D341Med (cell line): ENCODE data around the gene KRT7.
A peak's percentile ranks its signal among the peaks of the same experiment; 100 is the strongest.

Experiments
- DNase-seq: peaks from one replicate; pipeline ENCODE4 v3.0.0; 2012; ENCODE audit warnings: low spot score

KRT7 gene

GRCh38 chr12:52211716-52212585 lies 21.1 kb upstream of the KRT7 start:
- no peak for DNase-seq

GRCh38 chr12:52212701-52213563 lies 20.1 kb upstream of the KRT7 start:
- no peak for DNase-seq

- peak; percentile 85 for DNase-seq
These were observed 19.3 kb upstream of the KRT7 start for GRCh38 chr12:52213564-52214420.

- DNase-seq, result no peak
These were observed 18.6 kb upstream of the KRT7 start for GRCh38 chr12:52214421-52214802.

GRCh38 chr12:52215587-52216031 lies 17.4 kb upstream of the KRT7 start:
- no peak for DNase-seq

GRCh38 chr12:52216100-52216499 lies 16.9 kb upstream of the KRT7 start:
- no peak for DNase-seq

GRCh38 chr12:52216807-52217206 lies 16.2 kb upstream of the KRT7 start:
- DNase-seq, result no peak

GRCh38 chr12:52217223-52217622 lies 15.8 kb upstream of the KRT7 start:
- no peak for DNase-seq

GRCh38 chr12:52218001-52218400 lies 15.0 kb upstream of the KRT7 start:
- DNase-seq, result no peak

GRCh38 chr12:52220477-52220876 lies 12.6 kb upstream of the KRT7 start:
- no peak for DNase-seq

- DNase-seq, result no peak
These were observed 11.8 kb upstream of the KRT7 start for GRCh38 chr12:52221070-52221781.

- peak; percentile 66 for DNase-seq
These were observed 11.1 kb upstream of the KRT7 start for GRCh38 chr12:52221912-52222457.

GRCh38 chr12:52222692-52223091 lies 10.4 kb upstream of the KRT7 start:
- no peak for DNase-seq

GRCh38 chr12:52223406-52224039 lies 9.5 kb upstream of the KRT7 start:
- no peak for DNase-seq

- no peak for DNase-seq
These were observed 8.9 kb upstream of the KRT7 start for GRCh38 chr12:52224151-52224550.

GRCh38 chr12:52225752-52226151 lies 7.3 kb upstream of the KRT7 start:
- DNase-seq, result no peak

- DNase-seq, result no peak
These were observed 6.6 kb upstream of the KRT7 start for GRCh38 chr12:52226446-52226845.

- no peak for DNase-seq
These were observed 5.4 kb upstream of the KRT7 start for GRCh38 chr12:52227606-52228166.

GRCh38 chr12:52228366-52228765 lies 4.7 kb upstream of the KRT7 start:
- DNase-seq, result no peak

GRCh38 chr12:52228931-52229330 lies 4.1 kb upstream of the KRT7 start:
- DNase-seq, result no peak
